Activated CD4-positive, CD25-positive, alpha-beta regulatory T cell (primary cell): ENCODE results near the gene TICAM1.
A peak's percentile ranks its signal among the peaks of the same experiment; 100 is the strongest.
"Not testable (repeated sequence)": the region's sequence is repeated elsewhere in the genome, so short reads cannot be mapped to it uniquely, and the experiment has no call there.

Experiments
- DNase-seq, 4 experiments: peaks; one replicate each; lab custom pipeline; 2025; lab: John Stamatoyannopoulos, UW

The TICAM1 gene

DNA sequence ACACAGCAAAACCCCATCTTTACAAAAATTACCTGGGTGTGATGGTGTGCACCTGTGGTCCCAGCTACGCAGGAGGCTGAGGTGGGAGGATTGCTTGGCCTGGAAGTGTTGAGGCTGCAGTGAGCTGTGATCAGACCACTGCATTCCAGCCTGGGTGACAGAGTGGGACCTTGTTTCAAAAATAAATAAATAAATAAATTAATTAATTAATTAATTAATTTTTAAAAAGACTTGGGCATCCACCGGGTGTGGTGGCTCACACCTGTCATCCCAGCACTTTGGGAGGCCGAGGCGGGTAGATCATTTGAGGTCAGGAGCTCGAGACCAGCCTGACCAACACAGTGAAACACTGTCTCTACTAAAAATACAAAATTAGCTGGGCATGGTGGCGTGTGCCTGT is 26.4 kb downstream of the TICAM1 start:
- DNase-seq = not testable (repeated sequence)

DNA sequence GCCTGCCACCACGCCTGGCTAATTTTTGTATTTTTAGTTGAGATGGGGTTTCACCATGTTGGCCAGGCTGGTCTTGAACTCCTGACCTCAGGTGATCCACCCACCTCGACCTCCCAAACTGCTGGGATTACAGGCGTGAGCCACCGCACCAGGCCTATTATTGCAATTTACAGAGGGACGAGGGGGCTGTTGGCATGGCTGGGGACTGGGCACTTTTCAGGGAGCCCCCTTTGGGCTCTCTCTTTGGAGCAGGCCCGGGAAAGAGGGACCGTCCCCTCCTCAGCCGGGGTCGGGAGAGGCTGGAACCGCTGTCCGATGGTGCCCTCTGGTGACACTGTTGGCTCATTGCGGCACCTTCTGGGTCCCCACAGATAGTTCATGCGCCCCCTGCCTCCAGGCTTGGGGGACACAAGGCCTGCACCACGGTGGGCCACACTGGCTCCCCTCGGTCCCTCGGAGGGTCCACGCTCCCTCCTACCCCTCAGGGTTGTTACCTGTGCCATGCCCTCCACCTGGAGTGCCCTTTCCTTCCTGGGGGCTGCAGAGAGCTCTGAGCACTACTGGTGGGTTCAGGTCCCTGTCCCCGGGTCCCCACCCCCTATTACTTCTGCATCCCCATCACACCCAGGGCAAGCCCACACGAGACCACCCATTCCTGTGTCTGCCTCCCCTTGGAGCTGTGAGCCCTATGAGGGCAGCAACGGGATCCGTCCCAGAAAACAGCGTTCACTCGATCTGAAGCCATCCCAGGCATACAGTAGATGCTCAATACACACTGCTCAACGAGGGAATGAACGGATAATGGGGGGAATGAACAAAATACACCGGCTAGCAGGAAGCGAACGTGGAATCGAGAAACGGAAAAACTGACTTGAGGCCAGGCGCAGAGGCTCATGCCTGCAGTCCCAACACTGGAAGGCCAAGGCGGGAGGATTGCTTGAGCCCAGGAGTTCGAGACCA is 27.5 kb downstream of the TICAM1 start:
- DNase-seq = peak in 3 of 4 experiments; percentile 41 to 54 (median 43)

DNA sequence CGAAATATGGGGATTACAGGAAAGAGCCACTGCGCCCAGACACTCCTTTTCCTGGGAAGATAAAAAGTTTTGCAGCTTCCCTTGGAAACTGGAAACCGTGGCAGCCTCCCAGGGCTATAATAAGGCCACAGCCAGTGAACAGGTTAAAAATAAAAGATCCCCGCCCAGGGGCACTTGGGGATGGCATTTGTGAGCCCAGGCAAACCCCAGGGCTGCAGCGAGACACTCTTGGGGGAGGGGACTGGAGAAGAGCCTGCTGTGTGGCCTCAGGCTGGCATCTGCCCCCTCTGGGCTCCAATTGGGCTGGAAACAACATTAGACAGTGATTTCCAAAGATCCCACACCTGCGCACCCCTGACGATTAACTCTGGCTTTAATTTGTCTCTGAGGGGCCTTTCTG is 28.8 kb downstream of the TICAM1 start:
- no peak for DNase-seq

DNA sequence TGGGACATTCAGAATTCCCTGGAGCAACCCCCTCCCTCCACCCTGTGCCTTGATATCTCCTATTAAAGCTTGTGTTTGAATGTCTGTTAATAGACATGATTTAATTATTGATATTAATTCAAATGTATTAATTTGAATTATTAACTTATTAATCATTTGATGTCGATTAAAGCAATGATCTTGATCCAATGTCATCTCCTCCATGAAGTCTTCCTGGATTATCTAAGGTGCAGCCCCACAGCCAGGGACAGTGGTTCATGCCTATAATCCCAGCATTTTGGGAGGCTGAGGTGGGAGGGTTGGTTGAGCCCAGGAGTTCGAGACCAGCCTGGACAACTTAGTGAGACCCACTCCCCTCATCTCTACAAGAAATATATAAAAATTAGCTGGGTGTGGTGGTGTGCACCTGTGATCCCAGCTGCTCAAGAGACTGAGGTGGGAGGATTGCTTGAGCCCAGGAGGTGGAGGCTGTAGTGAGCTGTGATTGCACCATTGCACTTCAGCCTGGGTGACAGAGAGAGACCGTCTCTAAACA is 30.4 kb downstream of the TICAM1 start:
- DNase-seq = no peak

DNA sequence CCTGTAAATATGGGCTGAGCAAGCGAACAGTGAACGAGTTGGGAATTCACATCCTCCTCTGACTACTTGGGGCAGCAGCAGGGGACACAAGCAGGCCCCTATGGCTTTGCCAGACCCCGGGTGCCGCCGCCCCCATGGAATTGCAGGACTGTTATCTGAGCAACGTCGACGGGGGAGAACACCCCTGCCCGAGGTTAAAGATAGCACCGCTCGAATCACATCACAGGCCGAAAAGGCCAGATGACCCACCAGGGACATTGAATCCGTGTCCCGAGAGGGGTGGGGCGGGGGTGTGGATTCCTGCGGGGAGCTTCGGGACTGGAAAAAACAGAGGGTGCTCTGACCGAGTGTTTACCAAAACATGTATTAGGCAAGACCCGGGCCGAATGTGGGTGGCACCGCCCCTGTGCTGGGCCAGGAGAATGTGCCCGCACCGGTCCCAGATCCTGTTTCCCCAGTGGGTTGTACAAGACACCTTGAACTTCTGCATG is 30.9 kb downstream of the TICAM1 start:
- no peak for DNase-seq

DNA sequence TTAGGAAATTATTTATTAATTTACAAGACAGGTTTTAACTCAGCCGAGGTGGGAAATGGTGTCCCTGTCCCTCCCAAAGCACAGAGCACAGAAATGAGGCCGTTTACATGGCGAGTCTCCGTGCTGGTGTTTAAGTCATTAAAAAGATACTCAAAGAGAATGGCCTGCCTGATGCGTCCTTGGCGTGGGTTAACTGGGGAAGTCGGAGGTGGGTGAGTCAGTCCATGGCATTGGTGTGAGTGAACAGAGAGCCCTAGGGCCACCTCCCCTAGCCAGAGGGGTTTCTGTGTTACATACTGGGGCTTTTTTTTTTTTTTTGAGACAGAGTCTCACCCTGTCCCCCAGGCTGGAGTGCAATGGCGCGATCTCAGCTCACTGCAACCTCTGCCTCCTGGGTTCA is 36.1 kb downstream of the TICAM1 start:
- DNase-seq = no peak

DNA sequence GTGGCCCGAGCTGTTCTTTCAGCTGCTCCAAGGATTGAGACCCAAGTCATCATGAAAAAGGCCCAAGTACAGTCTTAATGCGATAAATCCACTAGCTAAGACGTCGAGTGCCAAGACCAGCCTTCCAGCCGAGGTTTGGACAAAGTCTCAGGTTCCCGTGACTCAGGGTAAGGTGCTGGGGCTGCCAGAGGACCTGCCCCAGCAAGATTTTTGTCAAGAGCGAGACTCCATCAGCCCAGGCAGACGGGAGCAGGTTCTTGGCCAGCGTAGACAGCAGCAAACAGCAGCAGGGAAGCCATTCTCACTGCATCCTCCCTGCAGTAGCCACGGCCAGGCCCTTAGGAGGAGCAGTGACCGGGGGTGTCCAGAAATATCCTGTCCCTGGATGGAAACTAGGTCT is 36.5 kb downstream of the TICAM1 start:
- DNase-seq = no peak

DNA sequence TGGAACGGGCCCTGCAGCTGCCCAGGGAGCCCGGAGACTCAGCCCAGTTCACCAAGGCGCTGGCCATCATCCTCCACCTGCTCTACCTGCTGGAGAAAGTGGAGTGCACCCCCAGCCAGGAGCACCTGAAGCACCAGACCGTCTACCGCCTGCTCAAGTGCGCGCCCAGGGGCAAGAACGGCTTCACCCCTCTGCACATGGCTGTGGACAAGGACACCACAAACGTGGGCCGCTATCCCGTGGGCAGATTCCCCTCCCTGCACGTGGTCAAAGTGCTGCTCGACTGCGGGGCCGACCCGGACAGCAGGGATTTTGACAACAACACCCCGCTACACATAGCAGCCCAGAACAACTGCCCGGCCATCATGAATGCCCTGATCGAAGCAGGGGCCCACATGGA is 38.2 kb downstream of the TICAM1 start:
- not testable (repeated sequence) for DNase-seq

DNA sequence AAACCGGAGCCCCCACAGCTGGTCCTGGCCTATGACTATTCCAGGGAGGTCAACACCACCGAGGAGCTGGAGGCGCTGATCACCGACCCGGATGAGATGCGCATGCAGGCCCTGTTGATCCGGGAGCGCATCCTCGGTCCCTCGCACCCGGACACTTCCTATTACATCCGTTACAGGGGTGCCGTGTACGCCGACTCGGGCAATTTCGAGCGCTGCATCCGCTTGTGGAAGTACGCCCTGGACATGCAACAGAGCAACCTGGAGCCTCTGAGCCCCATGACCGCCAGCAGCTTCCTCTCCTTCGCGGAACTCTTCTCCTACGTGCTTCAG is 38.7 kb downstream of the TICAM1 start:
- not testable (repeated sequence) for DNase-seq

DNA sequence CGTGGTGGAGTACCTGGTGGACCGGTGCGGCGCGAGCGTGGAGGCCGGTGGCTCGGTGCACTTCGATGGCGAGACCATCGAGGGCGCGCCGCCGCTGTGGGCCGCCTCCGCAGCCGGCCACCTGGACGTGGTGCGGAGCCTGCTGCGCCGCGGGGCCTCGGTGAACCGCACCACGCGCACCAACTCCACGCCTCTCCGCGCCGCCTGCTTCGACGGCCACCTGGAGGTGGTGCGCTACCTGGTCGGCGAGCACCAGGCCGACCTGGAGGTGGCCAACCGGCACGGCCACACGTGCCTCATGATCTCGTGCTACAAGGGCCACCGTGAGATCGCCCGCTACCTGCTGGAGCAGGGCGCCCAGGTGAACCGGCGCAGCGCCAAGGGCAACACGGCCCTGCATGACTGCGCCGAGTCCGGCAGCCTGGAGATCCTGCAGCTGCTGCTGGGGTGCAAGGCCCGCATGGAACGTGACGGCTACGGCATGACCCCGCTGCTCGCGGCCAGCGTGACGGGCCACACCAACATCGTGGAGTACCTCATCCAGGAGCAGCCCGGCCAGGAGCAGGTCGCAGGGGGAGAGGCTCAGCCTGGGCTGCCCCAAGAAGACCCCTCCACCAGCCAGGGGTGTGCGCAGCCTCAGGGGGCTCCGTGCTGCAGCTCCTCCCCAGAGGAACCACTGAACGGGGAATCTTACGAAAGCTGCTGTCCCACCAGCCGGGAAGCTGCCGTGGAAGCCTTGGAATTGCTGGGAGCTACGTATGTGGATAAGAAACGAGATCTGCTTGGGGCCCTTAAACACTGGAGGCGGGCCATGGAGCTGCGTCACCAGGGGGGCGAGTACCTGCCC is 39.3 kb downstream of the TICAM1 start:
- DNase-seq = not testable (repeated sequence)

DNA sequence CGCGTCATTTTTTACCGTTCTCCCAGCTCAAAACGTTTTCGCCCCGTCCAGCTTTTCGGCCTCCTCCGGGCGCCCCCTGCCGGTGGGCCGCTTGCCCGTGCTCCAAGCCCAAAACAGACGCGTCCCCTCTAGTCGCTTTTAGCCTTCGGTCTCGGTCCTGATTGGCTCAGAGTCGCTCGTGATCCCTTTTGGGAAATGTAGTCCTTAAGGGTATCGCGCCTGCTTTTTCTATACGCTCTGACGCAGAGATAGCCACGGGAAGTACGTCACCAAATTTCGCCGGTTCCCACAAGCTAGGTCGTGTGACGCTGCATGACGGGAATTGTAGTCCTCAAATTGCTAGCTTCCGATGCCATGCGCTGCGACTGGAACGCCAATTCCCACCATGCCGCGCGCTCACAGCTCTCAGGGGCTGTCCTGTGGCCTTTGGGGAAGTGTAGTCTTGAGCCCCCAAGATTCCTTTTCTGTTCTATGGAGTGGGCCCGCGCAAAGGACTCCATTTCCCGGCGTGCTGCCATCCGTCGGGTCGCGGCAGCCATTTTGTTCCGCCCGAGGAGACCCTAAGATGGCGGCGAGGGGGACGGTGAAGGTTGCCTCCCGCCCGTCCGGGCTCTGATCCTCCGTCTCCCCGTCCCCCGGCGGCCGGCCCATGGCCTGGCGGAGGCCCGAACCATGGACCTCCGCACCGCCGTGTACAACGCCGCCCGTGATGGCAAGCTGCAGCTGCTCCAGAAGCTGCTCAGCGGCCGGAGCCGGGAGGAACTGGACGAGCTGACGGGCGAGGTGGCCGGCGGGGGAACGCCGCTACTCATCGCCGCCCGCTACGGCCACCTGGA is 40.1 kb downstream of the TICAM1 start, which contains the start of gene FEM1A:
FEM1A (plus strand) TSS at position 552 of the 836 bp plus-strand sequence; CDS start at position 673, 121 bp downstream.
- DNase-seq = peak; percentile 99 to 100 (median 99)

DNA sequence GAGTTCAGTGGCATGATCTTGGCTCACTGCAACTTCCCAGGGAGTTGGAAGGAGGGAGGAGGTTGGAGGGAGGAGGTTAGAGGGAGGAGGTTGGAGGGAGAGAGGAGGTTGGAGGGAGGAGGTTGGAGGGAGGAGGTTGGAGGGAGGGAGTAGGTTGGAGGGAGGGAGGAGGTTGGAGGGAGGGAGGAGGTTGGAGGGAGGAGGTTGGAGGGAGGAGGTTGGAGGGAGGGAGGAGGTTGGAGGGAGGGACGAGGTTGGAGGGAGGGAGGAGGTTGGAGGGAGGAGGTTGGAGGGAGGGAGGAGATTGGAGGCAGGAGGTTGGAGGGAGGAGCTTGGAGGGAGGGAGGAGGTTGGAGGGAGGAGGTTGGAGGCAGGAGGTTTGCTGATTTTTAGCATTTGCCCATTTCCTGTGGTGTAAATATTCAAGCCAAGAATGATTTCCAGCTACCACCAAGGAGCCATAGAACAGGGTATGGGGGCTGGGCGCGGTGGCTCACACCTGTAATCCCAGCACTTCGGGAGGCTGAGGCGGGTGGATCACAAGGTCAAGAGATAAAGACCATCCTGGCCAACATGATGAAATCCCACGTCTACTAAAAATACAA is 45.0 kb downstream of the TICAM1 start:
- DNase-seq = not testable (repeated sequence)

DNA sequence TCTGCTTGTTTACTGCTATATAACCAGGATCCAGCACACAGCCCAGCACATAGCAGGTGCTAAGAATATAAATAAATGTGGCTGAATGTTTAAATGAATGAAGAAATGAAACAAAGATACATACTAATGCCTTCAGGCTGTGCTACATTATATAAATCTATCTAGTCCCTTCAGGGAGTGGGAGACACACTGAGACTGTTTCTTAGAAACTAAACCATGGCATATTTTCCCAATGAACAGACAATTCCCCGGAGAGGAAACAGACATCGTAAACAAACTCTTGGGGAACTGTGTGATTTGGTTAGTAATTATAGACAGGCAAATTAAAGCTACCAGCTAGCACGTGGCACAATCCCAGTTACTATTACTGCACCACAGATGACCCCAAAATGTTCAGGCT is 49.7 kb downstream of the TICAM1 start:
- no peak for DNase-seq

DNA sequence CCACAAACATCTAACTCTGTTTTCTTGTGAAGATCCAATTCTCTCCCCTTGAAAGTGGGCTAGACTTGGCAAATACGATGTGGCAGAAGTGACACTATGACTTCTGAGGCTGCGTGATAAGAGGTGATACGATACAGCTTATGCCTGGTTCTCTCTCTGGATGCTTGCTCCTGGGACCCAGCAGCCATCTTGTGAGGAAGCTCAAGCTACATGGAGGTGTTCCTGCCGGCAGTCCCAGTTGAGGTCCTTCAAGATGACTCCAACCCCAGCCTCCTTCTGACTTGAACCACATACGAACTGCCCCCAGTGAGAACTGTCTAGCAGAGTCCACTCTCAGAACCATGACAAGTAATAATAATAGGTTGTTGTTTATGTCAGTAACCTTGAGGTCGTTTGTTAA is 50.7 kb downstream of the TICAM1 start:
- no peak for DNase-seq

DNA sequence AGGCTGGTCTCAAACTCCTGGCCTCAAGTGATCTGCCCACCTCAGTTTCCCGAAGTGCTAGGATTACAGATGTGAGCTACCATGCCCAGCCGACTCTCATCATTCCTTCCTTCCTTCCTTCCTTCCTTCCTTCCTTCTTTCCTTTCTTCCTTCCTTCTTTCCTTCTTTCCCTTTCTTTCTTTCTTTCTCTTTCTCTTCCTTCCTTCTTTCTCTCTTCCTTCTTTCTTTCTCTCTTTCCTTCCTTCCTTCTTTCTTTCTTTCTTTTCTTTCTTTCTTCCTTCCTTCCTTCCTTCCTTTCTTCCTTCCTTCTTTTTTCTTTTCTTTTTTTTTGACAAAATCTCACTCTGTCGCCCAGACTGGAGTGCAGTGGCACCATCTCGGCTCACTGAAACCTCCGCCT is 53.4 kb downstream of the TICAM1 start:
- DNase-seq = not testable (repeated sequence)

DNA sequence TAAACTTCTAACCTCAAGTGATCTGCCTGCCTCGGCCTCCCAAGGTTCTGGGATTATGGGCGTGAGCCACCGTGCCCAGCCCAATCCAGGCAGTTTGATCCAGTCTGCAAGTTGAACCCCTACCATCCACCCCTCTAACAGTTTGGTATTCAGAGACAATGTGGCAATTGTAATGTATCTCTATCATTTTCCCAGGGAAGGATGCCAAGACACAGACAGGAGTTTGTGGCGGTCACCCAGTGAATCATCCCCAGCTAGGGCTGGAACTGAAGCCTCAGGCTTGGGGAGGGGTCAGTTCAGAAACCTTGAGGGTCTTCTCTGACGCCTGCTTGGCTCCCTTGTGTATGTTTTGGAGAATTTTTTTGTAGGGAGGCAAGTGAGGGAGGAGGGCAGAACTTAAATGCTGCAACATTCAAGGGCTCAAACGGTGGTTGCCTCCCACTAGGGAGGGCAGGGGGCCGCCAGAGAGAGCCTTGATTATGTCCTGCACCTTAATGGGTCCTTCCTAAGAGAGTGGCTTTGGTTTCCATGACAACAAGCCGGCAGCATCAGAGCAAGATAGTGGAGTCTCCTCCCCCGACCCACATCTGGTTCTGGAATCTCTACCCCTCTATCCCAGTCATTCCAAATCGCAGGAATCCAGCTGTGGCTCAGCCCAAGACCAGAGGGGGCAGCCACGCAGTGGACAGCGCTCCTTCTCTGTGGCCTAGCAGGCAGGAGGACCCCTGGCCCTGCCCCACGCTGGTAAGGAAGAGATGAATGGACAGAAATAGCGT is 54.9 kb downstream of the TICAM1 start:
- no peak for DNase-seq

DNA sequence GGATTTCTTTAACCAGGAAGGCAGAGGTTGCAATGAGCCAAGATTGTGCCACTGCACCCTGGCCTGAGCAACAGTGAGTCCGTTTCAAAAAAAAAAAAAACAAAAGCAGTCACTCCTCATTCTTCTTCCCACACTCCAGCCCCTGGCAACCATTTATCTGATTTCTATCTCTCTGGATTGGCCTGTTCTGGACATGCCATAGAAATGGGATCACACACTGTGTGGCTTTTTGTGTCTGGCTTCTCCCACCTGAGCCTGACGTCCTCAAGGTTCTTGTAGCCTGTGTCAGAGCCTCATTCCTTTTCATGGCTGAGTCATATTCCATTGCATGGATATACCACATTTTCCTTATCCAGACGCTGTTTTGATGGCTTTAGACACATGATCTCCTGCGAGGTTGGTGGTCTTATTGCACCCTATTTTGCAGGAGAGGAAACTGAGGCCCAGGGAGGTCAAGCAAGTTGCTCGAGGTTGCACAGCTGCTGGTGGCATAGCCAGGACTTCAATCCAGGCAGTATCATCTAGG is 55.8 kb downstream of the TICAM1 start:
- DNase-seq = no peak

DNA sequence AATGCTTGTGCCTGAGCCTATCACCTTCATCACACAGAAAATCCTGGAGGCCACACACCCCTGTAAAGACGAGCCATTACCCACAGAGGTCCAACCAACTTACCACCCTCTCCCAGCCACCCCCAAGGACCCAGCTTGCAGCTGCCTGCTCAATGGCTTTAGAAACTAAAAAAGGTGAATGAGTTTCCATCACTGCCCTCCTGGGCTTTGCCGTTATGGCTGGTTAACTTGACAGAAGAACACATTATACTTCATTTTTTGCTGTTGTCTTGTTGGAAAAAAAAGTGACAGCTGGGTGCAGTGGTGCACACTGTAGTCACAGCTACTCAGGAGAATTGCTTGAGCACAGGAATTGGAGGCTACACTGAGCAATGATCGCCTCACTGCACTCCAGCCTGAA is 57.4 kb downstream of the TICAM1 start:
- DNase-seq = no peak

DNA sequence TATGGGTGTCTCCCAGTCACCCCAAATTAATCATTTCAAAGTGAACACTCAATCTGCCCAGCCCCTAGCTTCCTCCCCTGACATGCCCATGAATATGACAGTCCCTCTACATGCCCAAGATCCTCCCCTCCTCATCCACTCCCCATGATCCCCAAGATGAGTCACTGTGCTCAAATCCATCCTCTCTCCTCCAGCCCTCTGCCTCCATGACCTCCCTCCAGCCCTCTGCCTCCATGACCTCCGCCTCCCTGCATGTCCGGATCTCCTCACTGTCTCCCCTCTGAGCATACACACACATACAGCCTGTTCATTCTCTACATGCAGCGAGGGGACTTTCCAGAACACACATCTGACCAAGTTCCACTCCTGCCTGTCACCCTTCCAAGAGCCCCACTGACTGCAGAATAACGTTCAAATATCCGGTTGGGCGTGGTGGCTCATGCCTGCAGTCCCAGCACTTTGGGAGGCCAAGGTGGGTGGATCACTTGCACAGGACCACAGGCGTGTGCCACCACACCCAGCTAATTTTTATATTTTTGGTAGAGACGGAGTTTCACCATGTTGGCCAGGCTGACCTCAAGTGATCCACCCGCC is 58.4 kb downstream of the TICAM1 start:
- DNase-seq = no peak

DNA sequence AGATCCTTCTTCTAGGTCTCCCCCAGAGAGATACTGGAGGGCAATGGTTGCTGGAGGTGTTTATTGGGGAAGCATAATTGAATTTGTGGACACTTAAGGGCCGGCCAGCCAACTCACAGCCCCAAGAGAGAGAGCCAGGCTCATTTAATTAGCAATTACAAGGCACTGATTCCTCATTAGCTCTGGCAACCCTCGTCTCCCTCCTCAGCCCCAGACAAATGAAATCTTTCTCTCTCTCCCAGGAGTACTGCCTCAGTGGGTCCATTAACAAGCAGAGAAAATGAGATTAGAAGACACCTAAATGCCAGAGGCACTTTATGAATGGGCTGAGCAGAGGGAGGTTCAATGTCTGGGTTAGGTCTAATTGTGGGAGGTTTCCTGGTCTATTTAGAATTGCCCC is 58.9 kb downstream of the TICAM1 start:
- DNase-seq = no peak
